Umbilical cord (tissue), 2 donors: Measurements from ENCODE around the gene IPO13. TPM values are rescaled to one million over a fixed set of nuclear protein-coding genes. Genes with fewer than 3 reads are reported as not detected.

Experiments used
- DNase-seq: peaks from one replicate; pipeline ENCODE4 v3.0.0-alpha.2; 2015; ENCODE audit warnings: low spot score
- total RNA-seq: library from RNA; depleted of rRNA; stranded (reverse); fragments of >200 nt; gene quantifications from one replicate; pipeline ENCODE4 v1.2.3, GENCODE V29; 2014; ENCODE audit warnings: low replicate concordance; ENCODE audit not compliant: insufficient read depth

IPO13 gene, protein sequence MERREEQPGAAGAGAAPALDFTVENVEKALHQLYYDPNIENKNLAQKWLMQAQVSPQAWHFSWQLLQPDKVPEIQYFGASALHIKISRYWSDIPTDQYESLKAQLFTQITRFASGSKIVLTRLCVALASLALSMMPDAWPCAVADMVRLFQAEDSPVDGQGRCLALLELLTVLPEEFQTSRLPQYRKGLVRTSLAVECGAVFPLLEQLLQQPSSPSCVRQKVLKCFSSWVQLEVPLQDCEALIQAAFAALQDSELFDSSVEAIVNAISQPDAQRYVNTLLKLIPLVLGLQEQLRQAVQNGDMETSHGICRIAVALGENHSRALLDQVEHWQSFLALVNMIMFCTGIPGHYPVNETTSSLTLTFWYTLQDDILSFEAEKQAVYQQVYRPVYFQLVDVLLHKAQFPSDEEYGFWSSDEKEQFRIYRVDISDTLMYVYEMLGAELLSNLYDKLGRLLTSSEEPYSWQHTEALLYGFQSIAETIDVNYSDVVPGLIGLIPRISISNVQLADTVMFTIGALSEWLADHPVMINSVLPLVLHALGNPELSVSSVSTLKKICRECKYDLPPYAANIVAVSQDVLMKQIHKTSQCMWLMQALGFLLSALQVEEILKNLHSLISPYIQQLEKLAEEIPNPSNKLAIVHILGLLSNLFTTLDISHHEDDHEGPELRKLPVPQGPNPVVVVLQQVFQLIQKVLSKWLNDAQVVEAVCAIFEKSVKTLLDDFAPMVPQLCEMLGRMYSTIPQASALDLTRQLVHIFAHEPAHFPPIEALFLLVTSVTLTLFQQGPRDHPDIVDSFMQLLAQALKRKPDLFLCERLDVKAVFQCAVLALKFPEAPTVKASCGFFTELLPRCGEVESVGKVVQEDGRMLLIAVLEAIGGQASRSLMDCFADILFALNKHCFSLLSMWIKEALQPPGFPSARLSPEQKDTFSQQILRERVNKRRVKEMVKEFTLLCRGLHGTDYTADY
- total RNA-seq = 26.5 TPM

DNA sequence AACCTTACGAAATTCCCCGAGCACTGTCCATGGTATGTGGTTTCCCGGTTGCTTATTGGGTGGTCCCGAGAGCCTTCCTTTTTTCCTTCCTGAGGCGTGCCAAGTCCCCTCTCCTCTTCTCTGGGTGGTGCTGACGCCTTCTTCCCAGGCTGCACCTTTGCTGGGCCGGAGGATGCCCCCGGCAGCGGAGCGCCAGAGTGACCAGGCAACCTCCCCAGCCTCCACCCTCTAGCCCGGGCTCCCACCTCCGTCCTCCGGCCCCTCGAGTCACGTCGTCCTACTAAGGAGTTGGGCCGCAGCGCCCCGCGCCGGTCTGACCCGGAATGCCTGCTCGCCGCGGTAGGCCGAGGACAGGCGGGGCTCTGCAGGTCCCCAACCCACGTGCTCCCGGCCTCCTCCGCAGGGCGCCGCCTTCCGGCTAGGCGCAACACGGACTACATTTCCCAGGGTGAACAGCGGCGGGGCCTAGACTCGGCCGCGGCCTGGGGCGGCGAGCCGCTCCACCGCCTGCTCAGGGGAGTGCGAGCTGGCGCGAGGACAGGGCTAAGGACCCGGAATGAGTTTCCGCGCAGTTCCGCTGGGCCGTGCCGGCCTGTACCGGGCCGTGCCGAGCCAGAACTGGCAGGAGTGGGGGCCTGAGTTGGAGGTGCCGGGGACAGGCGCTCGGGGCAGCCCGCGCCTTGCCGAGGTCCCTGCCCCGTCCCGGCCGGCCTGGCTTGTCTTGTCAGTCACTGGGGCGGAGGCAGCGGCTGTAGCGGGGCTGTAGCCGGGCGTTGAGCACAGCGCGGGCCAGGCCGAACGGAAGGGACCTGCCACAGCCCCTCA is at the start of gene IPO13:
TSS of gene IPO13 (plus strand) at position 715 of the 825 bp plus-strand sequence. CDS start 651 bp downstream, outside the sequence.
- DNase-seq = peak; percentile 97

DNA sequence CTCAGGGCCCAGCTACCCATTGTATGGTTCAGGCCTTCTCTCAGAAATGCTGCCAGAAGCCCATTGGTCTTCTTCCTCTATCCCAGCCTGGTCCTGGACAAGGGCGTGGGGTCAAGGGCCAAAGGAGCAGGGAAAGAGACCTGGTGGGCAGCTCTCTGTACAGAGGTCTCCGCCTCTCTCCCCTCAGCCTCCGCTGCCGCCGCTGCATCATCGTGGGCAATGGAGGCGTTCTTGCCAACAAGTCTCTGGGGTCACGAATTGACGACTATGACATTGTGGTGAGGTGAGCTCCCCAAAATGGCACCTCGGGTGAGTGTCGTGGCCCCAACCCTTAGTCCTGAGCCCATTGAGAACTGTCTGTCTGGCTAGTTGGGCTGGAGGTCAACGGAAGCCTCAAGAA is 47.8 kb upstream of the IPO13 start:
- DNase-seq = no peak

DNA sequence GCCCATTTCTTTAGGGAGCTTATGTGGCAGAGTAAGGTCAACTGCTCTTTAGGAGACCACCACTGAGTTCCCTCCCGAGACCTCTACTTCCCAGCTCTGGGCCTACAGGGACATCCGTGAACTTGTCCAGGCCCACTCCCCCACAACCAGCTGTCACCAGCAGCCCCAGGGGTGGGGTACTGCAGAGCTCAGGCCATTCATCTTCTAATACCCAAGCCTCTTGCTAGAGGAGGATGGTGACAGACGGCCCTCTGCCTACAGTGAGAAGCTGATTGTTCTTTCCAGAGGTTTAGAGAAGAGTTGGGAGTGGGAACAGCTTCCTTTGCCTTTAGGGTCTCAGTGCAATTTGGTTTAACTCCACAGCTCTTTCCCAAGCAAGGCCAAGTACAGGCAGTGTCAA is 46.4 kb upstream of the IPO13 start:
- no peak for DNase-seq

GRCh38 chr1:43901196-43901961 is 45.4 kb upstream of the IPO13 start:
- DNase-seq = no peak

- no peak for DNase-seq
Observed at GRCh38 chr1:43902058-43902831, 44.5 kb upstream of the IPO13 start.

GRCh38 chr1:43904660-43905551 is 41.8 kb upstream of the IPO13 start:
- DNase-seq = no peak

- DNase-seq = no peak
Observed at GRCh38 chr1:43908226-43908625, 38.5 kb upstream of the IPO13 start.

GRCh38 chr1:43908858-43909257 is 37.9 kb upstream of the IPO13 start:
- DNase-seq = no peak

GRCh38 chr1:43910343-43910742 is 36.4 kb upstream of the IPO13 start:
- no peak for DNase-seq

GRCh38 chr1:43912607-43913006 is 34.1 kb upstream of the IPO13 start:
- DNase-seq = peak; percentile 59

GRCh38 chr1:43913051-43913501 is 33.7 kb upstream of the IPO13 start:
- DNase-seq = peak; percentile 45

DNA sequence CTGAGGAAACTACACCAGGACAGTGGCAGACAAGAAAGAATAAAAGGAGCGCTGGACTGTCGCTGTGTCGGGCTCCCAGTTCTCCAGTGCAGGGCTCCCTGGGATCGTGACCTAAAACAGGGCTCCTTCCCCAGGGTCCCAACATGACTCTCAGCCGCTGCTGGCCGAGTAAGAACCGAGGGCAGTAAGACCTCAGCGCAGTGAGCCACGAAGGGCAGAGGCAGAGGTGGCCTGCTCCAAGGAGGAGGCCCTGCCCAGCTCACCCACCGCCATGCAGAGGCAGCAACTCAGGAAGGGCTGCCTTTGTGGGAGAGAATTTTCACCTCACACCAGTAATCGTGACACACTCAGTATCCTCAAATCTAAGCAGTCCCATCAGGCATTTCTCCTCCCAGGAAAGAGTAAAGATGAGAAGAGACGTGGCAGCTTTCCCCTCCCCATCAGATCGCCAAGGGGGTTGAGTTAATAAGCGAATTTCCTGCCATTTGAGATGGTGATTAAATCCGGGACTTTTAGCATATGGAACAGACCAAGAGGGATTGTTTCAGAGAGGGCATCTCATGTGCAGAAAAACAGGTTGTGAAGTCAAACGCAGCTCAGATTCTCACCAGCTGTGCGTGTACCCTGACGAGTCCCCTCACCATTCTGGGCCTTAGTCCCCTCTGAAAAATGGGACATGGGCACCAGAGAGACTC is 32.9 kb upstream of the IPO13 start:
- no peak for DNase-seq

GRCh38 chr1:43914576-43915525 is 31.9 kb upstream of the IPO13 start:
- peak; percentile 14 for DNase-seq

DNA sequence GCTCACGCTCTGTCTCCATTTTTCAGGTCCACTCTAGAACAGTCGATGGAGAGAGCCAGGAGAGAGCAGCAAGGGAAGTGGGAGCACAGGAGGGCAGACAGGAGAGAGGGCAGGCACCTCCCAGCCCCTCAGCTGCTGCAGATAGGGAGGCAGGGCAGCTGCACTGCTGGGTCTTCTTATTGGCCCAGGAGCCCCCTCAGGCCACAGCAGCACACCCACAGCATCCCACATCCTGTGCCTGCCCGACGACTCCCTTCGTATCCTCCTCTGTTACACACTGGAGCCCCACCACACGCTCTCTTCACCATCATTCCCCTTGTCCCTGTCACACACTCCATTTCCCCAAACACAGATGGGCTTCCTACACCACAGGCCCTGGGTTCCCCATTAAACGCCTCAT is 26.8 kb upstream of the IPO13 start:
- no peak for DNase-seq

GRCh38 chr1:43921022-43921421 is 25.7 kb upstream of the IPO13 start:
- no peak for DNase-seq

GRCh38 chr1:43924516-43924915 is 22.2 kb upstream of the IPO13 start:
- DNase-seq = no peak

DNA sequence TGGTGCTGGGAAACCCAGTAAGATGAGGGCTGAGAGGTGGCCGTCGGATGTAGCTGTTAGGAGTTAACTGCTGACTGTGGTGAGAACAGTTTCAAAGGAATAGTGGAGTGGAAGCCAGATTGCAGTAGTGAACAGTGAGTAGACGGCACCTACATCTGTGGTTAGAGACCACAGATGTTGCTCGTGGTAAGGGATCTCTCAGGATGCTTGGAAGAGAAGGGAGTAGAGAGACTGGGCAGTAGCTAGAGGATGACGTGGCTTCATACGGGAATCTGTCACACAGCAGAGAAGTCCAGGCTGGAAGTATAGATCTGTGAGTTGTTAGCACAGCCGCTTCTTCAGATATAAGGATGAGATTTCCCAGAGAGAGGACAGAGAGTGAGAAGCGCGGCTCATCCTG is 20.9 kb upstream of the IPO13 start:
- DNase-seq = no peak
